Hepatocyte (in vitro differentiated cells): ENCODE measurements around the gene POU6F2. TPM values are rescaled to one million over a fixed set of nuclear protein-coding genes. Genes with fewer than 3 reads are reported as not detected.

Experiments used
- DNase-seq: peaks from one replicate; pipeline ENCODE4 v3.0.0-alpha.2; 2016; ENCODE audit warnings: low spot score
- H2AFZ ChIP-seq: fragments of 200-600 bp; sonication (generic); 2 replicates; pipeline ENCODE4 v1.6.0; 2016; ENCODE audit warnings: antibody characterized with exemption, mild to moderate bottlenecking
- H3K27ac ChIP-seq: fragments of 200-600 bp; sonication (generic); 2 replicates; pipeline ENCODE4 v1.5.1; 2016; ENCODE audit warnings: mild to moderate bottlenecking
- H3K27me3 ChIP-seq: fragments of 200-600 bp; sonication (generic); 2 replicates; pipeline ENCODE4 v1.6.1; 2016
- H3K36me3 ChIP-seq: fragments of 200-600 bp; sonication (generic); replicated peaks from 2 replicates; pipeline ENCODE4 v1.5.1; 2016; ENCODE audit warnings: low read depth; ENCODE audit not compliant: insufficient read depth
- H3K4me1 ChIP-seq: fragments of 200-600 bp; sonication (generic); 2 replicates; pipeline ENCODE4 v1.5.1; 2016; ENCODE audit warnings: mild to moderate bottlenecking, moderate library complexity; ENCODE audit not compliant: insufficient read depth
- H3K4me2 ChIP-seq: fragments of 200-600 bp; sonication (generic); 2 replicates; pipeline ENCODE4 v1.6.0; 2016
- H3K4me3 ChIP-seq: fragments of 200-600 bp; sonication (generic); 2 replicates; pipeline ENCODE4 v1.5.1; 2016; ENCODE audit warnings: mild to moderate bottlenecking
- H3K79me2 ChIP-seq: fragments of 200-600 bp; sonication (generic); 2 replicates; pipeline ENCODE4 v1.6.0; 2017; ENCODE audit warnings: mild to moderate bottlenecking
- H3K9me2 ChIP-seq: fragments of 200-600 bp; sonication (generic); replicated peaks from 2 replicates; pipeline ENCODE4 v1.6.0; 2017; ENCODE audit warnings: mild to moderate bottlenecking; ENCODE audit not compliant: insufficient read depth
- H3K9me3 ChIP-seq: fragments of 200-600 bp; sonication (generic); 2 replicates; pipeline ENCODE4 v1.5.1; 2016; ENCODE audit warnings: low read depth, mild to moderate bottlenecking
- H4K20me1 ChIP-seq: fragments of 200-600 bp; sonication (generic); 2 replicates; pipeline ENCODE4 v1.6.0; 2016; ENCODE audit warnings: mild to moderate bottlenecking; ENCODE audit not compliant: insufficient read depth, poor library complexity, severe bottlenecking
- EZH2 ChIP-seq: fragments of 200-600 bp; sonication (generic); IDR thresholded peaks from 2 replicates; pipeline ENCODE4 v1.6.1; 2016; ENCODE audit warnings: antibody characterized with exemption, mild to moderate bottlenecking, borderline replicate concordance
- EZH2phosphoT487 ChIP-seq: fragments of 200-600 bp; sonication (generic); IDR thresholded peaks from one replicate; pipeline ENCODE4 v1.6.1; 2018; ENCODE audit warnings: antibody characterized with exemption, mild to moderate bottlenecking, low read depth, moderate library complexity; ENCODE audit not compliant: unreplicated experiment, severe bottlenecking
- WGBS: methylation state at CpG from one replicate; pipeline ENCODE4 v1.1.6; 2016; ENCODE audit warnings: low lambda C conversion rate; ENCODE audit errors: missing lambda C conversion rate; 5-methylcytosine and 5-hydroxymethylcytosine counted together
- polyA plus RNA-seq: library from polyadenylated mRNA; unstranded; fragments of >200 nt; fragmentation: Nextera tagmentation; extraction: Ambion mirVana; gene quantifications from 2 replicates; pipeline ENCODE4 v1.2.1, GENCODE V29; 2016
- total RNA-seq: library from RNA; depleted of rRNA; stranded (reverse); fragments of >200 nt; gene quantifications from 2 replicates; pipeline ENCODE4 v1.2.3, GENCODE V29; 2014
- TF ChIP-seq, protein P1 (sequence below): fragments of 200-600 bp; sonication (generic); IDR thresholded peaks from 2 replicates; pipeline ENCODE4 v1.5.1; 2016; ENCODE audit warnings: antibody characterized with exemption, mild to moderate bottlenecking; ENCODE audit not compliant: poor library complexity

POU6F2 gene
- total and polyA plus RNA-seq, 2 experiments from 2014 or later, result 0.67 to 1.4 TPM

DNA sequence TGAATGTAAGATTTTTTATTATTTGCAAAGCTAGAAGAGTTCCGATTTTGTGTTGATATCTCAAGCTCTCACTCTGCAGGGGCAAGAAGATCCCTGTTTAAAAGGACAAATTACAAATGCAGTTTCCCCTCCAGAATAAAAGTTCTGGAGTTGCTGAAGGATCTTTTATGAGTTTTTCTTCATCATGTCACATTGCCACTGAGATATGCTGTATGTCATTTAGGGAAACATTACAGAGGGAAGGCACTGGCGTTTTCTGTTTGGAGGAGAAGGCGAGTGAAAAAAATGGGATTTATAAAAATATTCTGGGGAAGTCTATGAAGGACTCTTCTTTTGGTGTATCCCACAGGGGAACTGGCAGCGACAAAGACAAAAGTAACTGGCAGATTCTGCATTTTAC is 57.4 kb downstream of the POU6F2 start:
- DNase-seq, result no peak
- WGBS, result 47% methylated on average over 4 of the region's 4 CpGs
- Histone ChIP-seq H3K4me1 (no peaks in the 10 kb centered on the region), H3K36me3 (no peaks in the 10 kb centered on the region), H4K20me1 (no peaks in the 10 kb centered on the region), H3K9me2 (no peaks in the 10 kb centered on the region), H3K27me3 (no peaks in the 10 kb centered on the region), H2AFZ (no peak overlapping the region), H3K79me2 (no peaks in the 10 kb centered on the region), H3K4me2 (no peak overlapping the region), H3K27ac (no peak overlapping the region), H3K9me3 (no peaks in the 10 kb centered on the region), H3K4me3 (no peak overlapping the region)
- TF ChIP-seq, protein P1, sequence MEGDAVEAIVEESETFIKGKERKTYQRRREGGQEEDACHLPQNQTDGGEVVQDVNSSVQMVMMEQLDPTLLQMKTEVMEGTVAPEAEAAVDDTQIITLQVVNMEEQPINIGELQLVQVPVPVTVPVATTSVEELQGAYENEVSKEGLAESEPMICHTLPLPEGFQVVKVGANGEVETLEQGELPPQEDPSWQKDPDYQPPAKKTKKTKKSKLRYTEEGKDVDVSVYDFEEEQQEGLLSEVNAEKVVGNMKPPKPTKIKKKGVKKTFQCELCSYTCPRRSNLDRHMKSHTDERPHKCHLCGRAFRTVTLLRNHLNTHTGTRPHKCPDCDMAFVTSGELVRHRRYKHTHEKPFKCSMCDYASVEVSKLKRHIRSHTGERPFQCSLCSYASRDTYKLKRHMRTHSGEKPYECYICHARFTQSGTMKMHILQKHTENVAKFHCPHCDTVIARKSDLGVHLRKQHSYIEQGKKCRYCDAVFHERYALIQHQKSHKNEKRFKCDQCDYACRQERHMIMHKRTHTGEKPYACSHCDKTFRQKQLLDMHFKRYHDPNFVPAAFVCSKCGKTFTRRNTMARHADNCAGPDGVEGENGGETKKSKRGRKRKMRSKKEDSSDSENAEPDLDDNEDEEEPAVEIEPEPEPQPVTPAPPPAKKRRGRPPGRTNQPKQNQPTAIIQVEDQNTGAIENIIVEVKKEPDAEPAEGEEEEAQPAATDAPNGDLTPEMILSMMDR, result no peak
- TF ChIP-seq EZH2phosphoT487 (no peak), EZH2 (no peak)

DNA sequence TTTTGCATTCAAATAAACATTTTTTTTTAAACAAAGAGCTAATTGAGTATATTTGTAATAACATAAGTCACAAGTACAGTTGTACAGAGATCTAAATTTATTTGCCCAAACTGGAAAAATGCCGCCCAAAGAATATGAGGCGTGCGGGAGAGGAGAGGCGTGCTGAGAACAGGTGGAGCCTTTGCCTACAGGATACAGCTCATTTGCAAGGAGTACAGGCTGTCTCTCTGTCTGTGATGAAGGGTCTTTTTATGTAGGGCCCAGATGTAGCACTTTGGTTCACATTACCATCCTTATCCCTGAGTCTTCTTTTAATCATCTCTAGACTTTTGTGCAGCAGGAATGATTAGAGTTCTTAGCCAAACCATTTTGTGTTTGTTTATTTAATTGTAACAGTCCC is 58.2 kb downstream of the POU6F2 start:
- Histone ChIP-seq H3K4me3 (no peak overlapping the region), H3K4me2 (no peak overlapping the region), H2AFZ (no peak overlapping the region), H3K9me2 (no peaks in the 10 kb centered on the region), H3K9me3 (no peaks in the 10 kb centered on the region), H3K4me1 (no peaks in the 10 kb centered on the region), H4K20me1 (no peaks in the 10 kb centered on the region), H3K36me3 (no peaks in the 10 kb centered on the region), H3K79me2 (no peaks in the 10 kb centered on the region), H3K27ac (no peak overlapping the region), H3K27me3 (no peaks in the 10 kb centered on the region)
- TF ChIP-seq EZH2phosphoT487 (no peak), EZH2 (no peak)
- TF ChIP-seq, protein P1, result no peak
- WGBS, result 87% methylated on average over 4 of the region's 4 CpGs
- DNase-seq, result no peak

DNA sequence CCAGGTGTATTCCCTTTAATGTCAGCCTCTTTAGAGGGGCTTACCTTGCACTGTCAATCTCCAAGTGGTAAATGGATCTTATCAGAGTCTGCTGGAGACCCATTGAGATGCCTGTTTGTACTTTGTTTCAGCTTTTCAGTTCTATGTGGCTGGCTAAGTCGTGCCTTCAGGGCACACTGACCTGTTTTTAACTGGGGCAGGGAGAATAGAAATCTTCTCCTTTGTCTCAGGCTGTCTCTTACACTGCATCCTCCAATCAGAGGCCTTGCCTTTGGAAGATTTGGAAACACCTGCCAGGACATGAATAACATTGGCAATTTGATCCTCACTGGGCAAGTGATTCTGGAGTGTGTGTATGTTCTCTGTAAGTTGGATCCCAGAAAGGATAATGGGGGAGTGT is 65.0 kb downstream of the POU6F2 start:
- Histone ChIP-seq H4K20me1 (no peaks in the 10 kb centered on the region), H3K9me2 (no peaks in the 10 kb centered on the region), H3K36me3 (no peaks in the 10 kb centered on the region), H3K9me3 (no peaks in the 10 kb centered on the region), H3K4me1 (no peaks in the 10 kb centered on the region), H3K4me3 (no peak overlapping the region), H3K4me2 (no peak overlapping the region), H2AFZ (no peak overlapping the region), H3K27ac (no peak overlapping the region), H3K27me3 (no peaks in the 10 kb centered on the region), H3K79me2 (no peaks in the 10 kb centered on the region)
- no peak for DNase-seq
- WGBS, result 33% methylated on average over 1 of the region's 1 CpG
- TF ChIP-seq EZH2 (no peak), EZH2phosphoT487 (no peak)
- TF ChIP-seq, protein P1, result no peak

DNA sequence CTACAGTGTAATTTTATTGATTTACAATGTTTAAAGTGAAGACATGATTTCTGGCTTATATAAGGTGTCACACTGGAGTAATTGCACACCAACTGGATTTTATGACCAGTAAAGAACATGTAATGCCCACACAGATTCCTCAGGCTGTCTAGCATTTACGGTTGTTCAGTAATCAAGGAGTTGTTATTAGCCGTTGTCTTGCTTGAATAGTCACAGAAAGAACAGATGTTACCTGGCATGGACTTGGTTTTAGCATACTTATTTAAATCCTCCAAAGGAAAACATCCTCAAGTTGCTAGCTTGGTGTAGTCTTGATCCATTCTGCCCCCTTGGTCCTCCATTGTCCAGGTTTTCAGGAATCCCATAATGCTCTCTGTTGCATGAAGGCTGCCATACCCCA is 65.8 kb downstream of the POU6F2 start:
- H2AFZ ChIP-seq, result no peak overlapping the region

More for the DNA sequence above, 65.8 kb downstream of the POU6F2 start:
- no peak overlapping the region for H3K4me3 ChIP-seq
- no peaks in the 10 kb centered on the region for H3K27me3 ChIP-seq
- no peaks in the 10 kb centered on the region for H3K79me2 ChIP-seq
- no peaks in the 10 kb centered on the region for H3K4me1 ChIP-seq
- H3K4me2 ChIP-seq, result no peak overlapping the region
- DNase-seq, result no peak
- TF ChIP-seq EZH2, result no peak
- TF ChIP-seq EZH2phosphoT487, result no peak
- TF ChIP-seq, protein P1, result no peak
- no peaks in the 10 kb centered on the region for H3K9me3 ChIP-seq
- WGBS, result 54% methylated on average over 2 of the region's 2 CpGs
- H4K20me1 ChIP-seq, result no peaks in the 10 kb centered on the region
- no peaks in the 10 kb centered on the region for H3K36me3 ChIP-seq
- no peak overlapping the region for H3K27ac ChIP-seq
- no peaks in the 10 kb centered on the region for H3K9me2 ChIP-seq
